Fibroblast of upper back skin (primary cell): ENCODE measurements around the gene WBP1L.

Experiments used
- DNase-seq: peaks from one replicate; pipeline ENCODE4 v3.0.0-alpha.2; 2013

Gene WBP1L

DNA sequence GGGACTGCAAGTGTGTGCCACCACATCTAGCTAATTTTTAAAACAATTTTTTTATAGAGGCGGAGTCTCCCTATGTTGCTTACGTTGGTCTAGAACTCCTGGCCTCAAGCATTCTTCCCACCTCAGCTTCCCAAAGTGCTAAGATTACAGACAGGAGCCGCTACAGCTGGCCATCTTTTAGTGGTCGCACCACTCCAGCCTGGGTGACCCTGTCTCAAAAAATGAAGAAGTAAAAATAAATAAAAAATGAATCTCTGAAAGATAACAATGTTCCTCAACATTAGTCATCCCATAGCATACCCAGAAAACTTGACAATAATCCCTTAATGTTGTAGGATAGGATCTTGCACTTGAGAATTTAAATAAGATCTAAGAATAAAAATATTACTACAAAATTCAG lies 18.2 kb downstream of the WBP1L start:
- no peak for DNase-seq

DNA sequence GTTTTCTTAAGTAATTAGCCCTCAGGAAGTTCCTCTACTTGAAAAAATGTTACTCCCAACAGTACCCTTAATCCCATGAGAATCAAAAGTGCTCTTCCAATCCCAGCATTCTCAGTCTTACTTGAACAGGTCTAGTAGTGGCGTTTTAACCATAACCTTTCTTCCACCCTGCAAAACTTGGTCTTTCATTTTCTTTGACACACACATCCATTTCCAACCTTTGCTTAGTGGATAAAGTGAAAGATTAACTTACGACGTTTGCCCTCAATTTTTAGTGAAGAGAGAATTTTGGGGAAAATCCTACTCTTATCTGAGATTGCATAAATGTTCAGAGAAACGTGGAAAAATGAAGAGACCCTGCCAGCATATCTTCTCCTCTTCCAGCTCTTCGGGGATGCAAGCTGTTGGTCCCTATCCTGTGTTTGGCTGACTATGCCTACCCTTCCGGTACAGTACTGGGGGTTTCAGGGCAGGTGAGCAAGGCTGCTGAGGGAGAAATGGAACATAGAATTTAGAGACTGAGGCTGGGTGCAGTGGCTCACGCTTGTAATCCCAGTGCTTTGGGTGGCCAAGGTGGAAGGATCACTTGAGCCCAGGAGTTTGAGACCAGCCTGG lies 18.8 kb downstream of the WBP1L start:
- DNase-seq, result no peak

DNA sequence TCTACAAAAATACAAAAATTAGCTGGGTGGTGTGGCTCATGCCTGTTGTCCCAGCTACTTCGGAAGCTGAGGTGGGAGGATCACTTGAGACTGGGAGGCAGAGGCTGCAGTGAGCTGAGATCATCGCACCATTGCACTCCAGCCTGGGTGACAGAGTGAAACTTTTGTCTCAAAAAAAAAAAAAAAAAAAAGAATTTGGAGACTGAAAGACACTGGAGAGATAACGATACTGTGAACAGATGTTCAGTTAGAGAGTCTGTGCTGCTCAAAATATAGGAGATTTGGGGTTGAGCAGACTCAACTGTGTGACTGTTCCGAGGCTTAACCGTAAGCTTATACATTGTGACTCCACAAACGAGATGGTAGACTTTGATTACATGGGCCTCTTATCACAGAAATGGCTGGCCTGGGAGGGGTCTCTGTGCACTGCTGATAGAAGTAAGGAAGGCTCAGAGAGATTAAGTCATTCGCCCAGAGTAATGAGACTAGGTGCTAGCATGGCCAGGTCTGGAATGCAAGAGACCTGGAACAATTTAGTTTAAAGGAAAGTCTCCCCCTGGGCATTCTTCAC lies 19.4 kb downstream of the WBP1L start:
- DNase-seq, result no peak

DNA sequence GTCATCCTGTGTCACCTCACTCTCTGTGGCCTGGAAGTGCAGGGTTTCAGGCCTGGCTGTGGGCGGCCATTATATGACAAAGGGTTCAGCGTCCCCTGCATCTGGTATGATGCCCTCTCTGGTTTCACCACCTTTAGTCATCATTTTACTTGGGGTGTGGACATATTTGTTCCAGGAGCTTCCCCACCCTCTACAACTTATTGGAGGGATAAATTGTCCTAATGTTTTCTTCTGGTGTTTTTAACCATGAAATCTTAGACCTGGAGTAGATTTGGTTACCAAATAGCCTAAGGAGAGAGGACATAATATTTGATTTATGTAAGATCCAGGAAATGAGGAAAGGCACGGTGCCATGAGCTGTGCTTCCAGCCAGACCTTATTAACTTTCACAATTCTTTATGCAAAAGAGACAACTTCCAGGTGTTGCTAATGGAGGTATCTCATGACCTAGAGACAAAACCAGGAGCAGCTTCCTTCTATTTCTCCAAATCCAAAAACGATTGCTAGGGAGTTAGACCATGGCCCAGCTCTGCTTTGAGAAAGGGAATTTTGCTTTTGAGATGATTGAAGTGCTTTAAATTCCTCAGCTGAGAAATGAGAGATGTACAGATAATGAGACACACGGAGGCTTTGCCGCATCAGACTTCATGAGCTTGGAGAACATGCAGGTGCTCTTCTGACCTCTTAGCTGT lies 20.9 kb downstream of the WBP1L start:
- peak; percentile 73 for DNase-seq

DNA sequence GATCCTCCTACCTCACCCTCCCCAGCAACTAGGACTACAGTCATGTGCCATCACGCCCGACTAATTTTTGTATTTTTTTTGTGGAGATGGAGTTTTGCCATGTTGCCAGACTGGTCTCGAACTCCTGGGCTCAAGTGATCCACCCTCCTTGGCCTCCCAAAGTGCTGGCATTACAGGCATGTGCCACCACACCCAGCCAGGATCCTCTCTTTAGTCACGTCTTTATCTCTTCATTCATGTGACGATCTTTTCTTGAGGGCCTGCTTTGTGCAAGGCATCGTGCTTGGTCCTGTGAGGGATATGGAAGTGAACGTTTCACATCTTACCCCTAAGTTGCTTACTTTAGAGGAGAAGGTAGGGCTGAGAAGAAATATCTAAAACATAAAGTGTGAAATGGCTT lies 21.6 kb downstream of the WBP1L start:
- DNase-seq, result no peak

DNA sequence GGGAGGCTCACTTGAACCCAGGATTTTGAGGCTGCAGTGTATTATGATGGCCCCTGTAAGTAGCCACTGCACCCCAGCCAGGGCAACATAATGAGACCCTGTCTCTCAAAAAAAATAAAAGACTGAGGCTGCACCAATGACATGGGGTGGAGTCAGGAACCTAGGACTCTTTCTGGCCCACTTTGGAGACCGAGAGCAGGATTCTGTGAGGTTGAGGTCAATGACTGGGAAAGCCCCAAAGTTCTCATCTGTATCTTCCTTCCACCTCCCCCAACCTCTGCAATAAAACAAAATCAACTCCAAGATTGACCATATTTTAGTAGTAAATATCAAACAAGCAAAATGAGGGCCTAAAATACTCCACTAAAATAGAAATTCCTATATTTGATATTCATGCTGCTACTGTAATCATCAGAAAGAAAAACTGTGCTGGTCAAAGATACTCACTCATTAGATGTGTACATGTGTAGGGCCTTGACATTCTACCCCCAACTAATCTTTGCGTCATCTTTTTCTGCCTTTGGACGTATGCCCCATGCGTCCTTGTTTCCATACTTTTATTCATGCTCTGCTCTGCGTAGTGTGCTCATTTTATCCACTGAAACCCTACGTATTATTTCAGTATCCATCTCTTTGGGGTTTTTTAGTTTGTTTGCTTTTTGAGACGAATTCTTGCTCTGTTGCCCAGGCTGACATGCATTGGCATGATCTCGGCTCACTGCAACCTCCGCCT lies 23.8 kb downstream of the WBP1L start:
- DNase-seq, result no peak

DNA sequence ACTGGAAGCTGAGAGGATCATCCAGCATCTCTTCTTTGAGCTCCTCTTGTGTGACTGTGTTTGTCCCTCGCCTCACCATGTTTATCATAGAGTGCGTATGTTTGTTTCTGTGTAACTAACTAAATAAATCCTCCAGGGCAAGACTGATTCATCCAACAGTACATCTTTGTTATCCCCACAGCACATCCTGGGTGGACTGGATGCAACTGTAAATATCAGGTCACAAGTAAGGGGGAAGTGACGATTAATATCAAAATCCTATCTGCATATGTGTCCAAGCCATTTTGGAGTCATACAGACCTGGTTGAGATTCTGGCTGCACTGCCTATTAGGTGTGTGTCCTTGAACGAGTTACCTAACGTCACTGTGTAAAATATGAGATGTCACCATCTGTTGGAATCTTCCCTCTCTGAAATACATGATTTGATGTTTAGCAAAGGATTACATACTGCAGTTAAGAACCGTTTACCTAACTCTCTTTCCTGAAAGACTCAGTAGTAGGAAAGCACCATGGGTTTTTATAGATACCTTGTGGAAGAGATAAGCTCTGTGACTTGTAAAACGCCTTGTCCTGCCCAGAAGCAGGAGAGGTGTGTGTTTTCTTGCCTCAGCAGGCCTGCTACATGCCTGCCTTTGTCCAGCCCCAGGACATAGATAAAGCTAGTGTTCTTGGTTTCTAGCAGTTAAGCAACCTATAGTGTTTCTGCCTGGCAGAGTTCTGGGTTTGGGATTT lies 25.8 kb downstream of the WBP1L start:
- DNase-seq, result no peak

DNA sequence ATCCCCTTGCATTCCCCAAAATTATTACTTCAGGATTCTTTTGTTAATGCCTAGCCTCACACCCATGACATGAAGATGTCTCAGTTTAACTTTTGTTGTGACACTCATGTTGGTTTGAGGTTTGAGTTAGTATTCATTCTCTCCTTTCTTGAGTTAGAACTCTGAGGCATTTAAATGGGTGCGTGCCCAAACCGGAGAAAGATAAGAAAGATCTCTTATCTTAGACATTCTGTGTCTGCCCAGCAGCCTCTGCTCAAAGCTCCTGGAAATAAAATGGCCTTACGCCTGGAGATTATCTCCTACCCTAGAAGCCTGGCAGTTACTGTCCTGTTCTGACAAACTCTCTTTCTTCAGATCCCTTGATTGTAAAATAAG lies 26.3 kb downstream of the WBP1L start:
- no peak for DNase-seq

DNA sequence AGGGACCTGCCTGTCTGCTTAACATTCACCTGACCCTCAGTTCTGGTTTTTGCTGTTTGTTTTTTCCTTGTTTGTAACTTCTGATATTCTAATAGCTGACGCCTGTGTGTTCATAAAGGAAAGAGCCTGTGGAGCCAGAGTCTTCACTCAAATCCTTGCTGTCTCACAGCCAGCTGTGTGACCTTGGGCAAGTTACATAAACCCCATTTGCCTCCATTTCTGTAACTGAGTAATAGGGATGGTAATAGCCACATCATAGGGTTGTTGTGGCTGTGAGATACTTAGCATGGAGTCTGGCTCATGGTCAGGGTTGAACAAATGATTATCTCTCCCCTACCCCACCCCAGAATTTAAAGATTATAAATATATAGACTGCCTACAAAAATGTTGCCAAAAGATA lies 27.0 kb downstream of the WBP1L start:
- DNase-seq, result peak; percentile 22

DNA sequence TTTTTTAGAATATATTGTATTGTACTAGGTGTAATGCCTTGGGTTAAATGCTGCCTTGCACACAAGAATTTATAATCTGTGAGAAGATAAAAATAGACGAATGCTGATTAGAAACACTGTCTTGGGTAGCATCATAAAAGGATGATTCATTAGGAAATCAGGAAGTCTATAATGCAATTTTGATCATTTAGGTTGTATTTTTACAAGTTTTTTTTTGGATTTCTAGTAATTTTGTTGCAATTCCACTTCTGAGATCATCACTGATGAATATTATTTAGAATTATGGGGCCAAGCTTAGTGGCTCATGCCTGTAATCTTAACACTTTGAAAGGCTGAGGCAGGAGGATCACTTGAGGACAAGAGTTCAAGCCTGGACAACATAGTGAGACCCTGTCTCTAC lies 29.6 kb downstream of the WBP1L start:
- DNase-seq, result peak; percentile 36

DNA sequence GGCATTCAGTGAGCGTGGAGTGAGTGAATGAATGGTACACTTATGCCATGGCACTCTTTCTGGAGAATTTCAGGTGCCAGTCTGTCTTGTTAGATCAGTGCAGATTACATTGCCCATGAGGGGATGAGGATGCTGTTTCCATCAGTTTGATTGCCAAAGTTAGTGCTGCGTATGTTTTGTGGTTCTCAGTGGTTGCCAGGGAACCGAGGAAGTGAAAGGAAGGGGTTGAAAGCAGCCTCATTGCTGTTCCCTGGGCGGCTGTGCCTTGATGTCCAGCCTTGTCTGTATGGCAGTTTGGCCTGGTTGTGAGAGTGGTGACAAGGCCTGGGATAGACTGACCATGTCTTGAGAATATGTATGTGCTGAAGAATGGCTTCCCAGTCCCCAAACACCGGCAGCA lies 30.2 kb downstream of the WBP1L start:
- no peak for DNase-seq

DNA sequence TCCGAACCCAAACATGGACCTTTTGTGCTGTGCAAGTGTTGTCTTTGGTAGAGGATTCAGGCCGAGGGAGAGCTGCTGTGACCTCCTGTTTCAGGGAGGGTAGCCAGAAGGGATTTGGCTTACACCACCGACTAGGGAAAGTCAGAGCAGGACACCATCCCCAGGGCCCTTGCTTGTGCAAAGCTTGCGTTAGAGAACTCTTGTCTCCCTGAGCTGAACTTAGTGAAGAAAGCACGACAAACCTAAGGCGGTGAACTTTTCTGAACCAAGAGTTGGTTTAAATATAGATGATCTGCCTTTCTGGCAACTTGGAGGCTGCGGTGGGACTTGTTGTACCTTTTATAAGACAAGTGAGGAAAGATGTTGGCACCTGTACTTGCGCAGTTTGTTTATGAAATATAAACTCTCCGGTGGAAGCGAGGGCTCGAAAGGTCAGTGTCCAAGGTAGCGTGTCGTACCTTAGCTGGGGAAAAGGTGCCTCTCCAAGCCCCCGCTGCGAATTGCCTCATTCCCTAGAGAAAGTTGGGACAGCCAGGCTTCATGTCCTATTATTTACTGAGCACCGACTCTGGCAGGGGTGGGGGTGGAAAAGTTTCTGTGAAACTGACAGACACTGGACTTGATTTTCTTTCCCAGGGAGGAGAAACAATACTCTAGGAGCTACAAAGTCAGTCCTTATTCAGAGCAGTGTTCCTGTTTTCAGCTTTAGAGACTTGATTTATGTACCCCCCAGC lies 31.6 kb downstream of the WBP1L start:
- no peak for DNase-seq

DNA sequence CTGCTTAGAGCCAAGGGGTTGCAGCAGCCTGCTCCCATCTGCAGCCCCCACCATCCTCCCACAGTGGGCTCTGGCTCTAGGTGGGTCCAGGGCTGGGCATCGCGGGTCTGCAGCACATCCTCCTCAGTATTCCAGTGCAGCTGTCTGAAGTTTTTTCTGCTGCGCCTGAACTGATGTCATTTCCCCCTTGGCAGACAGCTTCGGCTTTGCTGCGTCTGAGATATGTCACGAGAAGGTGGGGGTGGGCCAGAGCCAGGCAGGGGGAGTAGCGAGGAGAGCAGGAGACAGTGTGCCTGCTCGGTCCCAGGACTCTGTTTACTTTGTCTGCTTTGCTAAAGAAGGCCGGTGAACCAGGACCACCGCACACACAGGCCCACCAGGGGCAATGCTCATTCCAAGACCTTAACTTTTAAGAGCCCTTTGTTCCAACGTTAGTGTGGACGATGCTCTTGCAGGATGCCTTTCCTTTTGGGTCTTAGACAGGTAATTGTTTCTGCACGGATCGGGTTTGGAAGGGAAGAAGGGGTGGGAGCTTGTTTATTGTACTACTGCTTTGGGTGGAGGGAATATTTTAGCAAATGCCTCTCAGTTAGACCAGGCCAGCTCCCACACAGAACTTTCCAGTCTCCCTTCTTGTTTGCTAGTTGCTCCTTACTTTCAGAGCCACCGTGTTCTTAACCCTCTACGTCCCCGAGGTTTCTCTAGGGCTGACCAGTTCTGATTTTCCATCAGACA lies 32.4 kb downstream of the WBP1L start:
- peak; percentile 94 for DNase-seq

DNA sequence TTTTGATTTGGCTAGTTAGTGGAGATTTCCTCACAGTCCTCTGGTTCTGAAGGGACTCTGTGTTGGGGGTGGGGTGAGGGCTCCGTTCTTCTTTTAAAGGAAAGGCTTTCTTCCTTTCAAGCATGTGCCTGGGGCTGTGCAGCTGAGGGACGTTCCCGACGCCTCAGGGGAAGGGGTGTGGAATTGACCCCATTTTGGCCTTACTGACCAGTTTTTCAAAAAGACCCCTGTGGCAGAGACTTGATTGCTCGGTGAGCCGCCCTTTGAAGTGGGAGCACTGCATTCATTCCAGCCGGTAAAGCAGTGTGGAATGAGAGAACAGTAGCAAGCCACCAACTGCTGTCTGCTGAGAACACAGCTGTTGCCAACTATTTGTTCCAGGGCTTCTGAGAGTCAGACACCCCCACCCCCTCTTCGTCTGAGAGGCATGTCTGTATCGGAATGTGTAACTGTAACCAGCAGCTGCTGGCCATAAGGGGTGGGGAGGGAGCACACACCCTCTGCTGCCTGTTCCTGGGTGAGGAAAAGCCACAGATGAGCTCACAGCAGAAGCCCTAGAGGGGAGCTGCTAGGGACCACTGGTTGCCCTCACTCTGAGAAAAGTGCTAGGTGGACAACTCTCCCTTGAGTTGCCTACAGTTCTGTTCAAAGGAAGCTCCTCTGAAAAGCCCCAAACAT lies 33.2 kb downstream of the WBP1L start:
- peak; percentile 99 for DNase-seq

DNA sequence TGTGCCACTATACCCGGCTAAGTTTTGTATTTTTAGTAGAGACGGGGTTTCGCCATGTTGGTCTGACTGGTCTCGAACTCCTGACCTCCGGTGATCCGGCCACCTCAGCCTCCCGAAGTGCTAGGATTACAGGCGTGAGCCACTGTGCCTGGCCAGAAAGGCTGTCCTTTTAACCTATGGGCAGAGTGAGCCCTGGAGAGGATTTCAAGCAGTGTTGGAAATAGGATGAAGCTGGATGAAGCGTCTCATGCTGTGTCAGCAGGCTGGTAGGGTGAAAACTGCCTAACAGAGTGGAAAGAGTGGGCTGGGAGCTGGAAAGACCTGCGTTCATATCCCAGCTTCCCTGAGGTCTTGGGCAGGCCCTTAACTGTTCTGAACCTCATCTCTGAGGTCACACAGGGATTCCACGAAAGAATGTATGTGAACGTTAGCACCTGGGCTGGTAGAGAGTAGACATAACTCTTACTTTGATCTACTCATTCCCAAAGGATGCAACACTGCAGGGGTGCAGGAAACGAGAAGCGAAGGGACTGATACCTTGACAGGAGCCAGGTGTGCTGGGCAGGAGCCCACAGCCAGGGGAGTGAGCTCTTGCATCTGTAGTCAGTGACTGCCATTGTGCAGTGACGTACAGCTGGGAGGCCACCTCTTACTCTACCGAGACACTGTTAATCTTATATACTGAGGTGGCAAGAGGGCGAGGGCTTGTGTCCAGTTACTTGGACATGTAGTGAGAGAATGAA lies 34.1 kb downstream of the WBP1L start:
- no peak for DNase-seq

DNA sequence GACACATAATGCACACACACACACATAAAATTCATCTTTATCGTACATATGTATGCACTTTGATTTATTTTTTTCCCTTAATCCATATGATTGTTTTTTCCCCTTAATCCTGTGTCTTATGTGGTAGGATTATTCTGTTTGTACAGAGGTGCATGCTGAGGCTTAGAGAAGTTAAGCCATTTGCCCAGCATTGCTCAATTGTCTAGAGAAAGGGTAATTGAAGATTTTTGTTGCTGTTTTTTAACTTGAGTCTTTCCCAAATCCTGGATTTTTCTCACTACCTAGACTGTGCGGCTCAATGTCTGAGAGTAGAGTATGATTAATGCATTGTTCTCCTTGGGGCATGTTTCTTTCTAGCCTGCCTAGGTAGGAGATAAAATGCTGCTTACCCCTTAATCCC lies 35.0 kb downstream of the WBP1L start:
- no peak for DNase-seq

DNA sequence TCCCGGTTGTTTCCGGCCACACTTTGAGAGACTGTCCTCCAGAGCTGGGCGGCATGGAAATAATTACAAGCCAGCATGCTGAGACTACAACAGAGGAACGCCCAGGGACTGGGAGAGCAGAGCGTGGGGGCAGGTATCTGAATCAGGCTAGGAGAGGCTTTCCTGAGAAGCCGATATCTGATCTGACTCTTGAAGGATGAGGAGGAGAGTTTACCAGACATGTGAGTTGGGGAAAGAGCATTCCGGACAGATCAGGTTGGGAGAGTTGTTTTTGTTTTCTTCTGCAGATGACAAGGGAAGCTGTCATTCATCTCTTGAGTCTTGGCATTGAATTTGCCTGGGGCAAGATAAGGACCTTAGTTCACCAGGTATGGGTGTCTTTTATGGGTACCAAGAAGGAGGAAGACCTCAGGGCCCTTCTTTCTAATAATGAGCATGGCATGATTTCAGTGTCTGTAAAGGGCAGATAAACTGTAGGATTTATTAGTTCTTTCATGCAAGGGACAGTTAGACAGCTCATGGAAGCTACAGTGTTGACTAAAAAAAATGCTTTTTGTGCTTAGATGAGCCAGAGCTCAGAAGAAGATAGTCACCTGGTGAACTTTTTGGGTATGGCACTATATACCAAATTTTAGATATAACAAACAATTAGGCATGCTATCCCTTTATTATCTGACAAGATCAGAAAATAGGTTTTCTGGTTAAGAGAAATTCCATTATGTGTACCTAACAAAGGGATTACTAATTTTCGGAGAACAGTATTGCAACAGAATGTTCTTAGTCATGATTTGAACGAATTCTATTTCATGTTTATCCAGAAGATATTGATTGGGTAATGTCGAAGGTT lies 36.2 kb downstream of the WBP1L start:
- DNase-seq, result peak; percentile 53

DNA sequence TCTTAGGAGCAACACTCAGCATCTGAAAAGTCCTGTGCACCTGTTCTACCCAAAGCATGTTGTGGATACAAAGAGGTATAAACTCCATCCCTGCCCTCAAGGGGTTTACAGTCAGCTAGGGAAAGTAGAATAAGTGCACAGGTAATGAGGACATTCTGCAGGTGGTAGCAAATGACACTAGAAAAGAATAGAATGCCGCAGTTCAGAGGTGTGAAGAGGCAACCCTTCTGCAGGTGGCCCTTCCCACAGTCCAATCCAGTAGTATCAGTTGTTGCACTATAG lies 36.7 kb downstream of the WBP1L start:
- DNase-seq, result no peak

DNA sequence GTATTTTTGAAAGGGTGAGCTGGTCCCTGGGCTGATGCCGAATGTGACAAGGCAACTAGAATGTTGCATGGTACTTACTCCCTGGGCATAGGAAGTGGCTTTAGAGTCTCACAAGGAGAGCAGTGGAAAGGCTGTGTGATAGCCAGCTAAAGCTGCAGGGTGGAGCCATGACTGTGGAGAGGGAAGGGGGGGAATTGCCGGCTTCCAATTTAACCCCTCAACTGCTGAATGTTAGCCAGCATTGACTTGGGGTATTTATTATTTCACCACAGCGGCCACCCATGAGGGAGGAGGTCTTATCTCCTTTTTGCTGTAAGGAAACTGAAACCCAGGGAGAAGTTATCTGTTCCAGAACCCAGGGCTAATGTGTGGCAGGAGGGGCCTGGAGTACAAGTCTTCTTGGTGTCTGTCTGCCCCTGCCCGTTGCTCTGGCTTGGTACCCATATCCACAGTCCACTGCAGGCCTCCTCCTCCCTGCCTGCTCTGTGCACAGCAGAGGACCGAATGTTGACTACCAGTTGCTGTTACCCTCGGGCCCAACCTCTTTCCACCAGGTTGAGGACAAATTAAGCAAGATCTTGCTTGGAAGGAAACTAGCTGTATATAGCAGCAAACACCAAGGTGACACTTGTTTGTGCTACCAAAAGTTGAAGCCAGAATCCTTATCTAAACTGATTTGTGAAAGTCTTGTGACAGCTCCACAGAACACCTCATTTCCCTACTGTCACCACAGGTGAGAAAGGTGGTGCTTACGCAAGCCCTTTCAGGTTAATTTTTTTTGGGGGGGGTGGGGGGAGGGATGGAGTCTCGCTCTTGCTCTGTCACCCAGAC lies 37.6 kb downstream of the WBP1L start:
- DNase-seq, result no peak
